Thoracic aorta (tissue), 2 donors: ENCODE measurements around the gene RGS12. TPM values are rescaled to one million over a fixed set of nuclear protein-coding genes. Genes with fewer than 3 reads are reported as not detected.

Experiments
- ATAC-seq: fragments of 150-250 bp; one replicate; pipeline ENCODE4 v1.8.0; 2017; ENCODE audit warnings: low read depth; ENCODE audit not compliant: insufficient number of reproducible peaks, low FRiP score
- DNase-seq: peaks from one replicate; pipeline ENCODE4 v3.0.0-alpha.2; 2020; ENCODE audit warnings: low spot score
- H3K27ac ChIP-seq, 2 donors: fragments of 200-600 bp; sonication (generic); 1 replicate in 1 of 2; 2 replicates in 1 of 2; pipeline ENCODE4 v1.5.1; 2016; ENCODE audit warnings: mild to moderate bottlenecking in 2 of 2, moderate library complexity in 2 of 2
- H3K27me3 ChIP-seq: fragments of 200-600 bp; sonication (generic); replicated peaks from 2 replicates; pipeline ENCODE4 v1.6.0; 2016; ENCODE audit warnings: mild to moderate bottlenecking; ENCODE audit not compliant: insufficient read depth
- H3K36me3 ChIP-seq: fragments of 200-600 bp; sonication (generic); one replicate; pipeline ENCODE4 v1.5.1; 2016
- H3K4me1 ChIP-seq, 2 donors: fragments of 200-600 bp; sonication (generic); 1 replicate in 1 of 2; 2 replicates in 1 of 2; pipeline versions ENCODE4 v1.5.1 to v1.6.0; 2016; ENCODE audit warnings: low read depth in 2 of 2, mild to moderate bottlenecking in 1 of 2; ENCODE audit not compliant: control insufficient read depth in 1 of 2
- H3K4me3 ChIP-seq: fragments of 200-600 bp; sonication (generic); 2 replicates; pipeline ENCODE4 v1.5.1; 2016; ENCODE audit warnings: mild to moderate bottlenecking
- H3K9me3 ChIP-seq: fragments of 200-600 bp; sonication (generic); 2 replicates; pipeline ENCODE4 v1.5.1; 2016
- total RNA-seq, 2 donors: library from RNA; depleted of rRNA; stranded (reverse); fragments of >200 nt; gene quantifications; one replicate each; pipeline versions ENCODE4 v1.1.0 to v1.2.3, GENCODE V29; 2016
- TF ChIP-seq, protein P1 (sequence below): fragments of 200-600 bp; sonication (generic); IDR thresholded peaks from one replicate; pipeline ENCODE4 v1.5.1; 2019; ENCODE audit warnings: antibody characterized with exemption

RGS12 gene
- total RNA-seq, 2 donors from 2014 or later, result 13.5 to 43.6 TPM

DNA sequence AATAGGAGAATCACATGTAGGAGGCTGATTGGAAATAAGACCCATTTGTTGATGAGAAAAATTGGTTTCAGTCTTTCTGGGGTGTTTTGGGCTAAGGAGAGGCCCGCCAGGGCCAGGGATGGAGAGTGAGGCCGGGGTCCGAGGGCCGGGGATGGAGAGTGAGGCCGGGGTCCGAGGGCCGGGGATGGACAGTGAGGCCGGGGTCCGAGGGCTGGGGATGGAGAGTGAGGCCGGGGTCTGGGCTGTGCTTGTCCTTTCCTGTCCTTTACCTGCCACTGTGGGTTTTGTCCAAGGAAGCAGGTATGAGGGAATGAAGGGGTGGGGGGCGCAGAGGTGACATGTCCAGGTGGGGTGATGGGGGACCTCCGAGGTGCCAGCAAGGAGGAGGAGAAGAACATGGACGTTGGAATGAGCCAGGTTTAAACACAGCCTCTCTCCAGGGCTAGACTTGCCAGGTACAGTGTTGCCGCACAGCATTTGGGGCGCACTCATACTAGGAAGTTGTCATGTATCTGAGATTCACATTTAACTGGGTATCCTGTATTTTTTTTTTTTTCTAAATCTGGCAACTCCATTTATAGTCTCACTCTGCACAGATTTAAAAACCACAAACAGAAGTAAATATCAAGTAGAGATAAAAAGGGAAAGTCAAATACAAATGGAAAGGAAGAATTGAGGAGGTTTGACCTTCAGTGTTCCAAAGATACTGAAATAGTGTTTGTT is 8.8 kb downstream of the RGS12 start:
- TF ChIP-seq, protein P1, sequence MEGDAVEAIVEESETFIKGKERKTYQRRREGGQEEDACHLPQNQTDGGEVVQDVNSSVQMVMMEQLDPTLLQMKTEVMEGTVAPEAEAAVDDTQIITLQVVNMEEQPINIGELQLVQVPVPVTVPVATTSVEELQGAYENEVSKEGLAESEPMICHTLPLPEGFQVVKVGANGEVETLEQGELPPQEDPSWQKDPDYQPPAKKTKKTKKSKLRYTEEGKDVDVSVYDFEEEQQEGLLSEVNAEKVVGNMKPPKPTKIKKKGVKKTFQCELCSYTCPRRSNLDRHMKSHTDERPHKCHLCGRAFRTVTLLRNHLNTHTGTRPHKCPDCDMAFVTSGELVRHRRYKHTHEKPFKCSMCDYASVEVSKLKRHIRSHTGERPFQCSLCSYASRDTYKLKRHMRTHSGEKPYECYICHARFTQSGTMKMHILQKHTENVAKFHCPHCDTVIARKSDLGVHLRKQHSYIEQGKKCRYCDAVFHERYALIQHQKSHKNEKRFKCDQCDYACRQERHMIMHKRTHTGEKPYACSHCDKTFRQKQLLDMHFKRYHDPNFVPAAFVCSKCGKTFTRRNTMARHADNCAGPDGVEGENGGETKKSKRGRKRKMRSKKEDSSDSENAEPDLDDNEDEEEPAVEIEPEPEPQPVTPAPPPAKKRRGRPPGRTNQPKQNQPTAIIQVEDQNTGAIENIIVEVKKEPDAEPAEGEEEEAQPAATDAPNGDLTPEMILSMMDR, result no peak
- H3K27ac ChIP-seq, result no peak overlapping the region
- DNase-seq (no peak), ATAC-seq (no peak)
- no peak overlapping the region for H3K4me3 ChIP-seq
- no peaks in the 10 kb centered on the region for H3K27me3 ChIP-seq
- no peaks in the 10 kb centered on the region for H3K36me3 ChIP-seq
- no peaks in the 10 kb centered on the region for H3K9me3 ChIP-seq
- H3K4me1 ChIP-seq, result peaks cover 0 to 15% of the 10 kb centered on the region in 2 donors

GRCh38 chr4:3302173-3302785 is 9.5 kb downstream of the RGS12 start:
- Histone ChIP-seq H3K4me1 (peaks cover 0 to 15% of the 10 kb centered on the region in 2 donors), H3K9me3 (no peaks in the 10 kb centered on the region), H3K27me3 (no peaks in the 10 kb centered on the region), H3K36me3 (no peaks in the 10 kb centered on the region), H3K4me3 (no peak overlapping the region), H3K27ac (no peak overlapping the region)
- DNase-seq, result no peak
- no peak for ATAC-seq
- TF ChIP-seq, protein P1, result no peak

DNA sequence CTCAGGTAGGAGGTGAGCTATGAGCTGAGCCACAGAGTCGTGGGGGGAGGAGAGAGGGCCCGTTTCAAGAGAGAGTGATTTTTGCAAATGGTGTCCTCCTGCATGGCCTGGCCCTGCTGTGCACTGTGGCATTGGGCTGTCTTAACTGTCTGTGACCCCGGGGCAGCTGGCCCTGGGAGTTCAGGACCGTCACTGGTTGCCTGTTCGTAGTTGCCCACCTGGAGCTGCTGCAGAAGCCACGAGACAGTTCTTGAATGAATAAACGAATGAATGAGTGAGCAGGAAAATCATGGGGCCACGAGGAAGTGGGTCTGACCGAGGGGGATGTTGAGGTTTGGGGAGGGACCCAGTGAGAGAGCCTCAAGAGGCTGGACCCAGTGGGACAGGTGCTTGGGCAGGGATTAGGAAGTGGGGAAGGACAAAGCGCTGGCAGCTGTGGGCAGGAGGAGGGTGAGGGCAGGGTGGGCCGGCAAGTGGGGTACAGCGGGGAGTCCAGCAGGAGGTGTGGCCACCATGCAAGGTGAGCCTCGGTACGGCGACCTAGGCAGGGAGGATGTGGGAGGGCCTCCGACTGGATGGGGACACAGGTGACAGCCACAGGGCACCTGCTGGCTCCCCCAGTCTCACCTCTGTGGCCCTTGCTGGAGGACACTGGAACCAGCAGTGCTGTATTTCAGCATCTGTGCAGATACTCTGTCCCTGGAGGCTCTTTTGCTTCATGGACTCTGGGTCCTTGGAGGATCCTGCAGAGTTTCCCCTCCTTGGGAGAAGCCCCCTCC is 10.2 kb downstream of the RGS12 start:
- Histone ChIP-seq H3K36me3 (no peaks in the 10 kb centered on the region), H3K9me3 (no peaks in the 10 kb centered on the region), H3K27ac (no peak overlapping the region), H3K4me3 (no peak overlapping the region), H3K4me1 (peaks cover 0 to 15% of the 10 kb centered on the region in 2 donors), H3K27me3 (no peaks in the 10 kb centered on the region)
- TF ChIP-seq, protein P1, result no peak
- ATAC-seq (no peak), DNase-seq (no peak)

DNA sequence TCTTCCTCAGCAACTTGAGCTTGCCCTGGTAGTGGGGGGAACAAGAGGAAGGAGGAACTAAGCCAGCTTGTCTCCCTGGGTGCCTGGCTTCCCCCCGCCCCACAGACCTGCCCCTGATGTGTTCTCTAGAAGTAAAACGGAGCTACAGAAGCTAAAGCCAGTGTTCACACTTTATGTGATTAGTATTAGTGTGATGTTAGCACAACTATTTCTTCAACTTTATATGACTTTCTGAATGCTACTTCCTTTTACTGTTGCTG is 10.7 kb downstream of the RGS12 start:
- Histone ChIP-seq H3K4me3 (no peak overlapping the region), H3K9me3 (no peaks in the 10 kb centered on the region), H3K4me1 (peaks cover 0 to 15% of the 10 kb centered on the region in 2 donors), H3K27ac (no peak overlapping the region), H3K27me3 (no peaks in the 10 kb centered on the region), H3K36me3 (no peaks in the 10 kb centered on the region)
- ATAC-seq (no peak), DNase-seq (no peak)
- TF ChIP-seq, protein P1, result no peak
